Prostate gland (tissue), 2 donors: ENCODE results near the gene AFAP1. TPM values are rescaled to one million over a fixed set of nuclear protein-coding genes. Genes with fewer than 3 reads are reported as not detected.

Experiments used
- DNase-seq: peaks from one replicate; pipeline ENCODE4 v3.0.0-alpha.2; 2019; ENCODE audit warnings: low spot score
- H3K27ac ChIP-seq, 2 donors: fragments of 200-600 bp; sonication (generic); 2 replicates each; pipeline ENCODE4 v1.5.1; 2017 to 2019
- H3K27me3 ChIP-seq: fragments of 200-600 bp; sonication (generic); replicated peaks from 2 replicates; pipeline ENCODE4 v1.5.1; 2019; ENCODE audit not compliant: insufficient read depth
- H3K36me3 ChIP-seq, 2 donors: fragments of 200-600 bp; sonication (generic); 1 replicate in 1 of 2; 2 replicates in 1 of 2; pipeline versions ENCODE4 v1.5.1 to v1.8.1; 2017 to 2019
- H3K4me1 ChIP-seq: fragments of 200-600 bp; sonication (generic); replicated peaks from 2 replicates; pipeline ENCODE4 v1.5.1; 2019
- H3K4me3 ChIP-seq, 2 donors: fragments of 200-600 bp; sonication (generic); 2 replicates each; pipeline ENCODE4 v1.5.1; 2017 to 2019
- H3K9me3 ChIP-seq: fragments of 200-600 bp; sonication (generic); 2 replicates; pipeline ENCODE4 v1.5.1; 2017
- CTCF ChIP-seq, 4 experiments: fragments of 200-600 bp in 2 of 4; fragments of 450-650 bp in 2 of 4; sonication (generic) in 2 of 4; IDR thresholded peaks; 1 replicate in 3 of 4; 2 replicates in 1 of 4; pipeline ENCODE4 v1.5.1; 2016 to 2019; ENCODE audit warnings: antibody characterized with exemption in 4 of 4, mild to moderate bottlenecking in 2 of 4, moderate library complexity in 2 of 4
- POLR2A ChIP-seq: fragments of 450-650 bp; IDR thresholded peaks from one replicate; pipeline ENCODE4 v1.6.1; 2016; ENCODE audit warnings: antibody characterized with exemption, mild to moderate bottlenecking
- POLR2AphosphoS5 ChIP-seq: sonication (generic); formaldehyde crosslinking; IDR thresholded peaks from one replicate; pipeline ENCODE4 v1.6.1; 2017; ENCODE audit warnings: antibody characterized with exemption
- WGBS: methylation state at CpG from one replicate; pipeline ENCODE4 v1.1.5; 2018; 5-methylcytosine and 5-hydroxymethylcytosine counted together
- intact Hi-C: fragments of 100-400 bp; cut with DNase I; formaldehyde crosslinking; loops from one replicate; pipeline ENCODE4 v1.14.2; 2022
- total RNA-seq, 2 donors: library from RNA; depleted of rRNA; stranded (reverse); fragments of >200 nt; gene quantifications; one replicate each; pipeline ENCODE4 v1.1.0, GENCODE V29; 2016

The AFAP1 gene
- total RNA-seq, 2 donors from 2014 or later = 17.5 to 19.8 TPM

GRCh38 chr4:7909463-7910262 lies 30.0 kb downstream of the AFAP1 start:
- Histone ChIP-seq H3K27ac (peak overlapping the region; percentile 6 to 15), H3K27me3 (no peaks in the 10 kb centered on the region), H3K4me3 (no peak overlapping the region), H3K36me3 (no peaks in the 10 kb centered on the region), H3K4me1 (no peaks in the 10 kb centered on the region), H3K9me3 (no peaks in the 10 kb centered on the region)
- intact Hi-C loops = no loop called here
- DNase-seq = no peak
- TF ChIP-seq CTCF (IDR thresholded peaks at IDR 0.05) (no peak), POLR2AphosphoS5 (no peak), POLR2A (no peak)
- 51% methylated on average over 12 of the region's 12 CpGs for WGBS

DNA sequence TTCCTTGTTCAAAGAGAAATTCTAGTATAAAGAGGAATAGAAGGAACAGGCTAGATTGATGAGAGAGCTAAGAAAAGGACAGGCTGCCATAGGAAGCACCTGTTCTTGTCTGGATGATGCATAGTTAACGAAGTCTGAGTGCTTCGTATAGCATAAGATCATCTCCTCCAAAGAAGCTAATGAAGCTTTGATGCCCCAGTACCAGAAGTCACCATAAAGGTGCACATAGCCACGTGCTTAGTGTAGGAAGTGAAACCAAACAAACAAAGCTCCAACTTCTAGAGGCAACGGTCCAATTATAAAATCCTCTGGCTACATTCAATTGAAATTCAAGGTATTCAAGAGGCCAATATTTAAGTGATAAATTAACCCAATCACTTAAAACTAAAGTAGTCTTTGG lies 31.0 kb downstream of the AFAP1 start:
- H3K27me3 ChIP-seq = no peaks in the 10 kb centered on the region
- WGBS = 42% methylated on average over 4 of the region's 4 CpGs
- no peak for TF ChIP-seq CTCF (IDR thresholded peaks at IDR 0.05)
- no peak for TF ChIP-seq POLR2A
- TF ChIP-seq POLR2AphosphoS5 = no peak
- intact Hi-C loops = no loop called here
- no peak overlapping the region for H3K4me3 ChIP-seq
- DNase-seq = no peak
- no peaks in the 10 kb centered on the region for H3K9me3 ChIP-seq
- no peaks in the 10 kb centered on the region for H3K4me1 ChIP-seq
- H3K27ac ChIP-seq = no peak overlapping the region
- H3K36me3 ChIP-seq = no peaks in the 10 kb centered on the region

GRCh38 chr4:7907142-7907541 lies 32.5 kb downstream of the AFAP1 start:
- H3K4me1 ChIP-seq = no peaks in the 10 kb centered on the region
- intact Hi-C loops = no loop called here
- no peak overlapping the region for H3K4me3 ChIP-seq
- TF ChIP-seq POLR2A (no peak), POLR2AphosphoS5 (no peak), CTCF (IDR thresholded peaks at IDR 0.05) (no peak)
- DNase-seq = no peak
- H3K9me3 ChIP-seq = no peaks in the 10 kb centered on the region
- no peaks in the 10 kb centered on the region for H3K36me3 ChIP-seq
- H3K27me3 ChIP-seq = no peaks in the 10 kb centered on the region
- WGBS = 78% methylated on average over 2 of the region's 2 CpGs
- no peak overlapping the region for H3K27ac ChIP-seq

- H3K9me3 ChIP-seq = no peaks in the 10 kb centered on the region
- H3K36me3 ChIP-seq = no peaks in the 10 kb centered on the region
- WGBS = 57% methylated on average over 10 of the region's 10 CpGs
- intact Hi-C loops = no loop called here
- no peak overlapping the region for H3K4me3 ChIP-seq
- H3K4me1 ChIP-seq = no peaks in the 10 kb centered on the region
- TF ChIP-seq POLR2A = no peak
- DNase-seq = no peak
- H3K27me3 ChIP-seq = no peaks in the 10 kb centered on the region
- H3K27ac ChIP-seq = peak overlapping the region; percentile 21 to 28
These were observed 33.4 kb downstream of the AFAP1 start for GRCh38 chr4:7906171-7906701.

DNA sequence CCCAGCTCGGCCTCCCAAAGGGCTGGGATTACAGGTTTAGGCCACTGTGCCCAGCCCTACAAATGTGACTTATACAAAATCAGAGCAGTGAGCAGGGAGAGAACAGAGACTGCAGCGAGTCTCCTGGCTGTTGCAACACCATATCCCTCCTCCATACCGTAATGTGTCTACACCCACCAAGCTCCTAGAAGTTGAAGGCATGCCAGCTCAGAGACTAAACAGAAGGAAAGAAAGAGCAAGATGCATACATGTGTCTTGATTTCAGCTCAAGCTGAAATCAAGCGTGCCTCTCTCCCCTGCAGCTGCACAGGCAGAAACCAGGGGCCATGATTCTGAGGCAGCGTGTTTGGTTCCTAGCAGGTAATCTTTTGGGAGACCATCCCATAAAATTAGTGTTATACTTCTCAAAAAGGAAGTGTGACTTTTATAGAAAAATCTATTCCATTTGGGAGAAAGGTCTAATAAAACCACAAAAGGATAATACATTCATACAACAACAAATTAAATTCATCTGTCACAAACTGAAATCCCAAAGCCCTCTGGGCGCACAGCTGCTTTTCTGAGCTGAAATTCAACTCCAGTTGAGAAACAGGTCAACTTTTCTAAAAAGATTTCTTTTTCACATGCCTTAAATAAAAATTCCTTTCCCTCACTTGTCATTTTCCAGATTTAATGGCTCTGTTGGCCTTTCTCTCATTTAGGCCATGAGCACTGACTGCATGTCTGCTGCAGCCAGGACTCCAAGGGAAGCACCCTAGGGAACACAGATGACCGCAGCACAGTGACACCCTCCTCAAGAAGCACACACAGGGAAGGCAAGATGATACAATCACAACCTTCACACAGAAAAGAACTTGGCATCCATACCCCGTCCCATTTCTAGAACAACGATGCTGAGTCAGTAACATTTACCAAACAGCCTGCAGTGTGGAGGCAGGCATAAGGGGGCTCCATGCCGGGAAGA lies 34.4 kb downstream of the AFAP1 start:
- no peaks in the 10 kb centered on the region for H3K36me3 ChIP-seq
- no peak for DNase-seq
- 32% methylated on average over 10 of the region's 10 CpGs for WGBS
- H3K27ac ChIP-seq = peak overlapping the region; percentile 21 to 28
- TF ChIP-seq CTCF (IDR thresholded peaks at IDR 0.05) (no peak), POLR2AphosphoS5 (no peak), POLR2A (no peak)
- H3K27me3 ChIP-seq = no peaks in the 10 kb centered on the region
- no peaks in the 10 kb centered on the region for H3K4me1 ChIP-seq
- H3K9me3 ChIP-seq = no peaks in the 10 kb centered on the region
- no peak overlapping the region for H3K4me3 ChIP-seq
- intact Hi-C loops = no loop called here
